MCF 10A (cell line): ENCODE results near the gene ENG. TPM values are rescaled to one million over a fixed set of nuclear protein-coding genes. Genes with fewer than 3 reads are reported as not detected.

Experiments used
- BruUV-seq: library from RNA; stranded (reverse); fragments of 400-500 nt; replicated peaks from 2 replicates; lab custom pipeline; 2021; lab: Mats Ljungman, UMichigan
- CTCF ChIA-PET: fragments of 300-600 bp; sonication (Branson Sonifier 250); formaldehyde crosslinking; extraction: SDS; loops from one replicate; lab custom pipeline; 2021; ENCODE audit warnings: antibody characterized with exemption, inconsistent platforms; lab: Yijun Ruan, JAX
- POLR2A ChIA-PET: fragments of 300-600, 350-650 bp; sonication (Branson Sonifier 250); formaldehyde crosslinking; extraction: SDS; loops from one replicate; lab custom pipeline; 2020; ENCODE audit warnings: antibody characterized with exemption, inconsistent platforms; lab: Yijun Ruan, JAX
- DNase-seq: peaks from one replicate; pipeline ENCODE4 v3.0.0-alpha.2; 2018; ENCODE audit not compliant: unreplicated experiment
- H3K27ac Mint-ChIP-seq: one replicate; pipeline ENCODE4 v1.8.0; 2022; ENCODE audit warnings: mild to moderate bottlenecking, low read depth, mixed read lengths; ENCODE audit not compliant: unreplicated experiment
- H3K27me3 Mint-ChIP-seq: one replicate; pipeline ENCODE4 v1.8.0; 2022; ENCODE audit warnings: mixed read lengths; ENCODE audit not compliant: insufficient read depth, unreplicated experiment
- H3K36me3 Mint-ChIP-seq: one replicate; pipeline ENCODE4 v1.8.0; 2022; ENCODE audit warnings: mild to moderate bottlenecking, moderate library complexity, mixed read lengths; ENCODE audit not compliant: insufficient read depth, unreplicated experiment
- H3K4me1 Mint-ChIP-seq: one replicate; pipeline ENCODE4 v1.8.0; 2022; ENCODE audit warnings: mixed read lengths; ENCODE audit not compliant: insufficient read depth, unreplicated experiment
- H3K4me3 Mint-ChIP-seq: one replicate; pipeline ENCODE4 v1.8.0; 2022; ENCODE audit warnings: mild to moderate bottlenecking, moderate library complexity, mixed read lengths; ENCODE audit not compliant: unreplicated experiment
- H3K9me3 Mint-ChIP-seq: one replicate; pipeline ENCODE4 v1.8.0; 2022; ENCODE audit warnings: mixed read lengths; ENCODE audit not compliant: unreplicated experiment
- intact Hi-C: fragments of 100-400 bp; cut with micrococcal nuclease; formaldehyde crosslinking; loops from 2 replicates; pipeline ENCODE4 v1.14.1; 2022
- total RNA-seq: library from RNA; stranded (reverse); gene quantifications from 2 replicates; pipeline ENCODE4 v1.2.3, GENCODE V29; 2022
- TF ChIP-seq, protein P1 (sequence below): fragments of 200-600 bp; IDR thresholded peaks from one replicate; pipeline ENCODE4 v1.8.0; 2022; ENCODE audit warnings: antibody characterized with exemption, mild to moderate bottlenecking; ENCODE audit not compliant: unreplicated experiment

The ENG gene
- total RNA-seq, 1 experiment from 2014 or later = 22.1 TPM

DNA sequence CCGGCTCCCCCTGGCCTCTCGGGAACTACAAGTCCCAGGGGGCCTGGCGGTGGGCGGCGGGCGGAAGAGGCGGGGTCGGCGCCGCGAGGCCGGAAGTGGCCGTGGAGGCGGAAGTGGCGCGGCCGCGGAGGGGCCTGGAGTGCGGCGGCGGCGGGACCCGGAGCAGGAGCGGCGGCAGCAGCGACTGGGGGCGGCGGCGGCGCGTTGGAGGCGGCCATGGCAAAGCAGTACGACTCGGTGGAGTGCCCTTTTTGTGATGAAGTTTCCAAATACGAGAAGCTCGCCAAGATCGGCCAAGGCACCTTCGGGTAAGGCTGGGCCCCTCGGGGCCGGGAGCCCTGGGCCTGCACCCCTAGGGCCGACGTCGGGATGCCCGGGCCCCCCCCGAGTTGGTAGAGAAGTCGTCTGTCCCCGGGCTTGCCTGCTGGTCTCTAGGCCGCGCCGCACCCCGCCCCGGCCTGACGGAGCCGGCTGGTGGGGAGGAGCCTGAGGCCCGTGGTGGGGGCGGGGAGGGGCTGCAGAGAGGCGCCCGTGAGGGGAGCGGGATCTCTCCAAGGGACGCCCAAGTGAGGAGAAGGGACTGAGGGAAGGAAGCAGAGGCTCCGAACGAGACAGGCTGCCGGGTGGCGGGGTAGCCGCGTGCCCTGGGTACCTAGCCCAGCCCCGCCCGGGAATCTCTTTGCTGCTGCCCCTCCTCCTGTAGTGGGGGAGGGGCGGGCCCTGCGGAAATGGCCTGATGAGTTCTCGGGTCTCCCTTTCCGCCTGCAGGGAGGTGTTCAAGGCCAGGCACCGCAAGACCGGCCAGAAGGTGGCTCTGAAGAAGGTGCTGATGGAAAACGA lies 68.3 kb downstream of the ENG start, which contains the start of gene CDK9:
Gene CDK9, plus strand, starts transcription at position 102 of the 840 bp plus-strand sequence. Its CDS starts 115 bp downstream, at position 217.
- H3K27me3 Mint-ChIP-seq = no peaks in the 10 kb centered on the region
- peaks cover 46% of the 10 kb centered on the region for H3K36me3 Mint-ChIP-seq

DNA sequence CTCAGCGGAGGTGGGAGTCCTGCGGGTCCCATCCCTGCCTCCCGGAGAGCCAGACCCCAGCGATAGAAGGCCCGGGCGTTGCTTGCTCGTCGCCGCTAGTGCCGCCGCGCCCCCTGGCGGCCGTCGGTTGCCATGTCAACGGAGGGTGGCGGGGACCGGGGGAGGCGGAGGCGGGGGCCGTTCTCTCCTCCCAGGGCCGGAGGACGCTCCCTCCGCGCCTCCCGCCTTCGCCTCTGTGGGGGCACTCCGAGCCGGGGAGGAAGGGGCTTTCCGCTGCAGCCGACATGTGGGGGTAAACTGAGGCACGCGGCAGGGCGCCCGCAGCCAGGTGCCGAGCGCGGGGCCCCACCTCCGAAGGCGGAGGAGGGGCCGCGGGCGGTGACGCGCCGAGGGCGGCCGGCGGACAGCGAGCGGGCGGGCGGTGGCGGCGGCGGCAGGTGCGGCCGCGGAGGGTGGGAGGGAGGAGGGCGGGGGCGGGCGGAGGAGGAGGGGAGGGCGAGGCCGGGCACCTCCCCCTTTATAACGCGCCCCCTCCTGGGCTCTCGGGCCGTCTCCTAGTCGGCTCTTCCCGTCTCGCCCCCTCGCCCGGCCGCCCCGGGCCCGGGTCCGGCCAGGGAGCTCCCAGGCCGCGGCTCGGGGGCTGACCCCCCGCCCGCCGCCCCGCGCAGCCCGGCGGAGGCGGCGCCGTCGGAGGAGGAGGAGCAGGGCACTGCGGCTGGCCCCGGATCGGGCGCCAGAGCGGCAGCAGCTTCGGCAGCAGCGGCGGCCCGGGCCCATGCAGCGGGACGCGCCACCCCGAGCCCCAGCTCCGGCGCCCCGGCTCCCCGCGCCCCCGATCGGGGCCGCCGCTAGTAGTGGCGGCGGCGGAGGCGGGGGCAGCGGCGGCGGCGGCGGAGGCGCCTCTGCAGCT lies 69.2 kb downstream of the ENG start:
- POLR2A ChIA-PET = interaction anchor here (0.6 to 3.0 kb wide), 26 partner anchors 10 to 334 kb away, joined by 3 to 37 read pairs (median 4); partner anchors contain the start of genes FPGS, LRSAM1, PTRH1 and RPL12
- intact Hi-C loops = loop anchor here (1.0 kb wide), 3 partner anchors 45 to 195 kb away; partner anchors contain the start of gene TOR2A
- no TSS peak for BruUV-seq
- Mint-ChIP-seq H3K4me3 (peak overlapping the region; percentile 90), H3K27ac (peak overlapping the region; percentile 63), H3K4me1 (peaks cover 9% of the 10 kb centered on the region), H3K9me3 (no peaks in the 10 kb centered on the region), H3K36me3 (peaks cover 38% of the 10 kb centered on the region), H3K27me3 (no peaks in the 10 kb centered on the region)
- TF ChIP-seq, protein P1, sequence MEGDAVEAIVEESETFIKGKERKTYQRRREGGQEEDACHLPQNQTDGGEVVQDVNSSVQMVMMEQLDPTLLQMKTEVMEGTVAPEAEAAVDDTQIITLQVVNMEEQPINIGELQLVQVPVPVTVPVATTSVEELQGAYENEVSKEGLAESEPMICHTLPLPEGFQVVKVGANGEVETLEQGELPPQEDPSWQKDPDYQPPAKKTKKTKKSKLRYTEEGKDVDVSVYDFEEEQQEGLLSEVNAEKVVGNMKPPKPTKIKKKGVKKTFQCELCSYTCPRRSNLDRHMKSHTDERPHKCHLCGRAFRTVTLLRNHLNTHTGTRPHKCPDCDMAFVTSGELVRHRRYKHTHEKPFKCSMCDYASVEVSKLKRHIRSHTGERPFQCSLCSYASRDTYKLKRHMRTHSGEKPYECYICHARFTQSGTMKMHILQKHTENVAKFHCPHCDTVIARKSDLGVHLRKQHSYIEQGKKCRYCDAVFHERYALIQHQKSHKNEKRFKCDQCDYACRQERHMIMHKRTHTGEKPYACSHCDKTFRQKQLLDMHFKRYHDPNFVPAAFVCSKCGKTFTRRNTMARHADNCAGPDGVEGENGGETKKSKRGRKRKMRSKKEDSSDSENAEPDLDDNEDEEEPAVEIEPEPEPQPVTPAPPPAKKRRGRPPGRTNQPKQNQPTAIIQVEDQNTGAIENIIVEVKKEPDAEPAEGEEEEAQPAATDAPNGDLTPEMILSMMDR = peak; percentile 92
- CTCF ChIA-PET = interaction anchor here (0.6 to 2.8 kb wide), 24 partner anchors 8 to 476 kb away, joined by 3 to 27 read pairs (median 3); partner anchors contain the start of genes PTRH1, STXBP1, TOR2A and TTC16
- DNase-seq = peak; percentile 76

More for the DNA sequence above, 68.3 kb downstream of the ENG start, which contains the start of gene CDK9:
- no TSS peak for BruUV-seq
- CTCF ChIA-PET = interaction anchor here (0.6 to 2.8 kb wide), 13 partner anchors 15 to 476 kb away, joined by 3 to 27 read pairs (median 3); partner anchors contain the start of genes STXBP1 and TOR2A
- H3K9me3 Mint-ChIP-seq = no peaks in the 10 kb centered on the region
- intact Hi-C loops = loop anchor here (1.0 kb wide), 5 partner anchors 46 to 196 kb away; partner anchors contain the start of gene TOR2A
- H3K4me1 Mint-ChIP-seq = peaks cover 9% of the 10 kb centered on the region
- DNase-seq = peak; percentile 86
- H3K4me3 Mint-ChIP-seq = peak within 1 kb of the TSS; percentile 90
- TF ChIP-seq, protein P1 = no peak
- POLR2A ChIA-PET = interaction anchor here (0.6 to 3.0 kb wide), 26 partner anchors 11 to 335 kb away, joined by 3 to 37 read pairs (median 4); partner anchors contain the start of genes FPGS, LRSAM1, PTRH1 and RPL12
- peak within 1 kb of the TSS; percentile 63 for H3K27ac Mint-ChIP-seq

DNA sequence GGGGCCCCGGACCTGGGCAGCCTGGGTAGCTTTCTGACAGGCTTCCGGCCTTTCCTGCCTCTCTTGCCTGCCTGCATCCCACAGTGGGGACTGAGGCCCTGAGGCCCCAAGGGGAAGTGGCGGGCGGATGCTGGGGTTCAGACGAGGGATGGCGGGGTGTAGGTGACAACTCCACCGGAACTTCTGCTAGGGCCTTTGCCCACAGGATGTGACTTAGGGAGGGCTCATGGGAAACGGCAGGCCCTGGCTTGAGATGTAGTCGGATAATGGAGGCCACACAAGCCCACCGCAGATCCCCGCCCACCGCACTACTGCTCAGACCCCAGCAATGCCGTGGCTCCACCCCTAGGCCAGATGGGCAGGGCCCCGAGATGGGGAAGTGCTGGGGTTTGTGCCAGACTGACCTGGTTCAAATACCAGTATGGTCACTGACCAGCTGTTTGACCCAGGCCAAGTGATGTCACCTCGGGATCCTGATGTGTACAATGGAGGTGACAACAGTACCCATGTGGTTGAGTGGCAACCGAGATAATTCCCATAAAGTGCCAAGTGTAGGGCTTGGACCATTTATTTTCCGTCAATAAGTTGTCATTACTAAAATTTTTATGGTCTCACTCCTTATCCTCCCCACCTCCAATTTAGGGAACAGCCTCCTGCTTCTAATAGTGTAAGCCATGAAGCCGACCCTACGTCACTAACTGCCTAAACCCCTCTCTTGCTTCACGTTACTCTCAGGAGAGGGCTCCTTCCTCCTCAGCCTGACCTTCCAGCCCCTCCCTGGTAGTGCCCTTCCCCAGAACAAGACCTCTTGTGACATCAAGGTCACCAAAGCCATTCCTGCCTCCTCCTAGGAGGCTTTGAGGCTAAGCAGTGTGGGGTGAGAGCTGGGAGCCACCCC lies 71.1 kb downstream of the ENG start:
- Mint-ChIP-seq H3K36me3 (peaks cover 18% of the 10 kb centered on the region), H3K4me3 (no peak overlapping the region), H3K9me3 (no peaks in the 10 kb centered on the region), H3K4me1 (peaks cover 9% of the 10 kb centered on the region), H3K27ac (peak overlapping the region; percentile 63), H3K27me3 (no peaks in the 10 kb centered on the region)
- POLR2A ChIA-PET = interaction anchor here (1.0 to 2.7 kb wide), 6 partner anchors 12 to 172 kb away, joined by 3 to 10 read pairs (median 6); no protein-coding TSS in a partner anchor
- CTCF ChIA-PET = interaction anchor here (0.9 to 4.0 kb wide), 10 partner anchors 12 to 194 kb away, joined by 3 to 27 read pairs (median 6); partner anchors contain the start of gene TOR2A
- TF ChIP-seq, protein P1 = no peak
- no peak for DNase-seq
- intact Hi-C loops = no loop called here
- no TSS peak for BruUV-seq
